HEK293 (cell line): Measurements from ENCODE around the gene VWA3B.

Experiments used
- CTCF ChIA-PET: fragments of 350-600 bp; formaldehyde crosslinking; extraction: SDS; loops from one replicate; lab custom pipeline; 2021; ENCODE audit warnings: antibody characterized with exemption; lab: Yijun Ruan, JAX
- POLR2A ChIA-PET: fragments of 300-600 bp; formaldehyde crosslinking; extraction: SDS; loops from one replicate; lab custom pipeline; 2020; ENCODE audit warnings: antibody characterized with exemption, inconsistent platforms; lab: Yijun Ruan, JAX
- H3K27ac ChIP-seq: fragments of 200-500 bp; sonication (Bioruptor generic); 2 replicates; pipeline ENCODE4 v1.5.1; 2014; ENCODE audit warnings: low read depth, low read length, control low read depth, inconsistent platforms; ENCODE audit errors: extremely low read depth
- H3K36me3 ChIP-seq, 2 experiments: fragments of 200-500 bp in 1 of 2; sonication (Bioruptor generic) in 1 of 2; 1 replicate in 1 of 2; 2 replicates in 1 of 2; pipeline ENCODE4 v1.5.1; 2014 to 2017; ENCODE audit warnings: inconsistent platforms in 2 of 2, low read length in 2 of 2; ENCODE audit not compliant: control insufficient read depth in 2 of 2, insufficient read depth in 1 of 2
- H3K4me1 ChIP-seq: fragments of 200-500 bp; sonication (Bioruptor generic); 2 replicates; pipeline ENCODE4 v1.5.1; 2014; ENCODE audit warnings: mild to moderate bottlenecking, low read length, inconsistent platforms; ENCODE audit not compliant: control insufficient read depth, insufficient read depth
- H3K4me3 ChIP-seq: 2 replicates; pipeline ENCODE4 v1.5.1; 2011; ENCODE audit warnings: low read depth, mild to moderate bottlenecking, control low read depth, low read length, moderate library complexity
- H3K9me3 ChIP-seq: fragments of 200-500 bp; sonication (Bioruptor generic); 2 replicates; pipeline ENCODE4 v1.5.1; 2014; ENCODE audit warnings: low read depth, low read length, inconsistent platforms; ENCODE audit not compliant: control insufficient read depth, insufficient read depth
- GLI2 ChIP-seq: fragments of 450-650 bp; formaldehyde crosslinking; IDR thresholded peaks from 2 replicates; pipeline ENCODE4; 2017; ENCODE audit warnings: missing biosample characterization, missing genetic modification characterization, low read depth, borderline replicate concordance
- HOXA7 ChIP-seq: sonication (generic); formaldehyde crosslinking; IDR thresholded peaks from 2 replicates; pipeline ENCODE4 v1.8.1; 2022; ENCODE audit warnings: missing genetic modification reagents, borderline replicate concordance
- KLF8 ChIP-seq: fragments of 450-650 bp; formaldehyde crosslinking; IDR thresholded peaks from 2 replicates; pipeline ENCODE4 v1.5.1; 2016; ENCODE audit warnings: missing biosample characterization, missing genetic modification characterization
- OVOL3 ChIP-seq: fragments of 450-650 bp; formaldehyde crosslinking; IDR thresholded peaks from 2 replicates; pipeline ENCODE4 v1.5.1; 2016; ENCODE audit warnings: missing biosample characterization, missing genetic modification characterization
- RBAK ChIP-seq: fragments of 450-650 bp; formaldehyde crosslinking; IDR thresholded peaks from 2 replicates; pipeline ENCODE4 v1.5.1; 2016; ENCODE audit warnings: missing biosample characterization, missing genetic modification characterization
- SALL2 ChIP-seq: fragments of 450-650 bp; formaldehyde crosslinking; IDR thresholded peaks from 2 replicates; pipeline ENCODE4 v1.5.0; 2017; ENCODE audit warnings: missing biosample characterization, mild to moderate bottlenecking, missing genetic modification characterization, borderline replicate concordance
- SETDB1 ChIP-seq: IDR thresholded peaks from one replicate; pipeline ENCODE4 v1.6.1; 2017; ENCODE audit warnings: mild to moderate bottlenecking, low read length, moderate library complexity, mixed read lengths; ENCODE audit not compliant: insufficient read length
- SP2 ChIP-seq: fragments of 450-650 bp; formaldehyde crosslinking; IDR thresholded peaks from 2 replicates; pipeline ENCODE4 v1.5.1; 2016; ENCODE audit warnings: missing biosample characterization, missing genetic modification characterization
- YY1 ChIP-seq: fragments of 450-650 bp; formaldehyde crosslinking; IDR thresholded peaks from 2 replicates; pipeline ENCODE4 v1.5.1; 2018; ENCODE audit warnings: missing biosample characterization, missing genetic modification characterization
- YY2 ChIP-seq: fragments of 450-650 bp; formaldehyde crosslinking; IDR thresholded peaks from 2 replicates; pipeline ENCODE4 v1.5.1; 2016; ENCODE audit warnings: missing biosample characterization, missing genetic modification characterization
- ZBTB21 ChIP-seq: fragments of 450-650 bp; formaldehyde crosslinking; IDR thresholded peaks from 2 replicates; pipeline ENCODE4 v1.5.1; 2017; ENCODE audit warnings: missing biosample characterization, missing genetic modification characterization
- ZBTB7A ChIP-seq: fragments of 450-650 bp; formaldehyde crosslinking; IDR thresholded peaks from 2 replicates; pipeline ENCODE4 v1.5.1; 2016; ENCODE audit warnings: low read depth, missing biosample characterization, missing genetic modification characterization
- ZNF114 ChIP-seq: fragments of 450-650 bp; formaldehyde crosslinking; IDR thresholded peaks from 2 replicates; pipeline ENCODE4 v1.5.0; 2017; ENCODE audit warnings: missing biosample characterization, missing genetic modification characterization
- ZNF174 ChIP-seq: fragments of 450-650 bp; formaldehyde crosslinking; IDR thresholded peaks from 2 replicates; pipeline ENCODE4 v1.5.0; 2017; ENCODE audit warnings: missing biosample characterization, mild to moderate bottlenecking, missing genetic modification characterization
- ZNF19 ChIP-seq: fragments of 450-650 bp; formaldehyde crosslinking; IDR thresholded peaks from 2 replicates; pipeline ENCODE4; 2016; ENCODE audit warnings: missing biosample characterization, missing genetic modification characterization, low read depth
- ZNF391 ChIP-seq: fragments of 450-650 bp; formaldehyde crosslinking; IDR thresholded peaks from 2 replicates; pipeline ENCODE4 v1.5.1; 2016; ENCODE audit warnings: low read depth, missing biosample characterization, missing genetic modification characterization, borderline replicate concordance
- ZNF544 ChIP-seq: fragments of 450-650 bp; formaldehyde crosslinking; IDR thresholded peaks from 2 replicates; pipeline ENCODE4 v1.5.0; 2017; ENCODE audit warnings: missing biosample characterization, missing genetic modification characterization
- ZNF561 ChIP-seq: fragments of 450-650 bp; IDR thresholded peaks from 2 replicates; pipeline ENCODE4 v1.5.1; 2018; ENCODE audit warnings: missing biosample characterization, missing genetic modification characterization, borderline replicate concordance
- ZNF585B ChIP-seq: fragments of 450-650 bp; formaldehyde crosslinking; IDR thresholded peaks from 2 replicates; pipeline ENCODE4 v1.5.1; 2016; ENCODE audit warnings: missing biosample characterization, missing genetic modification characterization
- ZNF621 ChIP-seq: fragments of 450-650 bp; formaldehyde crosslinking; IDR thresholded peaks from 2 replicates; pipeline ENCODE4 v1.5.1; 2017; ENCODE audit warnings: missing biosample characterization, missing genetic modification characterization
- ZNF654 ChIP-seq: fragments of 450-650 bp; formaldehyde crosslinking; IDR thresholded peaks from 2 replicates; pipeline ENCODE4 v1.5.1; 2016; ENCODE audit warnings: low read depth, missing biosample characterization, missing genetic modification characterization
- ZNF660 ChIP-seq: fragments of 450-650 bp; IDR thresholded peaks from 2 replicates; pipeline ENCODE4 v1.5.1; 2018; ENCODE audit warnings: missing biosample characterization, mild to moderate bottlenecking, missing genetic modification characterization
- ZSCAN16 ChIP-seq: fragments of 450-650 bp; formaldehyde crosslinking; IDR thresholded peaks from 2 replicates; pipeline ENCODE4 v1.5.1; 2016; ENCODE audit warnings: missing biosample characterization, missing genetic modification characterization
- TF ChIP-seq, protein P1 (sequence below): fragments of 450-650 bp; formaldehyde crosslinking; IDR thresholded peaks from 2 replicates; pipeline ENCODE4 v1.5.1; 2016; ENCODE audit warnings: missing biosample characterization, missing genetic modification characterization

The VWA3B gene

DNA sequence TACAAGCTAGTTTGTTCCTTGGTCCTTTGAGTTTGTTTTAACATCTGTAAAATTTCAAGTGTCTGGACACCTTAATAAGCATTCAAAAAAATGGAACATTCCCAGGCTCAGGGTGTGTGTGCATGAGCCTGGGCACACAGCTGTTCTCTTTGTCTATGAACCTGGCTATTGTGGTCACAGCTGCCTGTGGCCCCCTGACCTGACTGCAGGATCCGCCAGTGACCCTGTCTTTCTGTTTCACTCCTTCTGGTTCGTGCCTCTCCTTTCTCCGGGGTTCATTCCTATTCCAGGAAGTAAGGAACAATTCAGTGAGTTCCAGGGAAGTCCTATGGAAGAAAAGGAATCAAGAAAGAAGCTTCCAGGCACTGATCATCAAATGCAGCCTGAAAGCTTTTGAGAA lies 35.6 kb downstream of the VWA3B start:
- POLR2A ChIA-PET, result no interaction called here
- no peak overlapping the region for H3K27ac ChIP-seq
- CTCF ChIA-PET, result no interaction called here

GRCh38 chr2:98123286-98123685 lies 36.3 kb downstream of the VWA3B start:
- H3K4me1 ChIP-seq, result no peaks in the 10 kb centered on the region
- H3K4me3 ChIP-seq, result no peak overlapping the region
- CTCF ChIA-PET, result no interaction called here
- no peak overlapping the region for H3K27ac ChIP-seq
- POLR2A ChIA-PET, result no interaction called here
- no peaks in the 10 kb centered on the region for H3K36me3 ChIP-seq
- no peak for TF ChIP-seq ZSCAN16
- no peak for TF ChIP-seq ZBTB7A (tag by site-specific recombination)
- no peak for TF ChIP-seq ZBTB21 (tag by site-specific recombination)
- TF ChIP-seq ZNF391, result no peak
- TF ChIP-seq ZNF621, result no peak
- no peak for TF ChIP-seq ZNF660 (tag by site-specific recombination)
- TF ChIP-seq ZNF585B (tag by site-specific recombination), result no peak
- no peak for TF ChIP-seq SALL2 (tag by site-specific recombination)
- no peak for TF ChIP-seq ZNF174 (tag by site-specific recombination)
- no peak for TF ChIP-seq HOXA7 (CRISPR knock-in tag)
- no peak for TF ChIP-seq YY2
- no peak for TF ChIP-seq GLI2 (tag by site-specific recombination)
- TF ChIP-seq ZNF114 (tag by site-specific recombination), result no peak
- TF ChIP-seq, protein P1, sequence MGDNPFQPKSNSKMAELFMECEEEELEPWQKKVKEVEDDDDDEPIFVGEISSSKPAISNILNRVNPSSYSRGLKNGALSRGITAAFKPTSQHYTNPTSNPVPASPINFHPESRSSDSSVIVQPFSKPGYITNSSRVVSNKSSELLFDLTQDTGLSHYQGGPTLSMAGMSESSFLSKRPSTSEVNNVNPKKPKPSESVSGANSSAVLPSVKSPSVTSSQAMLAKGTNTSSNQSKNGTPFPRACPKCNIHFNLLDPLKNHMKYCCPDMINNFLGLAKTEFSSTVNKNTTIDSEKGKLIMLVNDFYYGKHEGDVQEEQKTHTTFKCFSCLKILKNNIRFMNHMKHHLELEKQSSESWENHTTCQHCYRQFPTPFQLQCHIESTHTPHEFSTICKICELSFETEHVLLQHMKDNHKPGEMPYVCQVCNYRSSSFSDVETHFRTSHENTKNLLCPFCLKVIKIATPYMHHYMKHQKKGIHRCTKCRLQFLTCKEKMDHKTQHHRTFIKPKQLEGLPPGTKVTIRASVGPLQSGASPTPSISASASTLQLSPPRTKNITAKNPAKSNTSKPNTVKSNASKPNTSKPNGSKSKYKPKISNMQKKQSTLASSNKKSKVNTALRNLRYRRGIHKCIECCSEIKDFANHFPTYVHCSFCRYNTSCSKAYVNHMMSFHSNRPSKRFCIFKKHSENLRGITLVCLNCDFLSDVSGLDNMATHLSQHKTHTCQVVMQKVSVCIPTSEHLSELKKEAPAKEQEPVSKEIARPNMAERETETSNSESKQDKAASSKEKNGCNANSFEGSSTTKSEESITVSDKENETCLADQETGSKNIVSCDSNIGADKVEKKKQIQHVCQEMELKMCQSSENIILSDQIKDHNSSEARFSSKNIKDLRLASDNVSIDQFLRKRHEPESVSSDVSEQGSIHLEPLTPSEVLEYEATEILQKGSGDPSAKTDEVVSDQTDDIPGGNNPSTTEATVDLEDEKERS (tag by site-specific recombination), result no peak
- no peaks in the 10 kb centered on the region for H3K9me3 ChIP-seq

More for the DNA sequence above, 35.6 kb downstream of the VWA3B start:
- Histone ChIP-seq H3K4me1 (no peaks in the 10 kb centered on the region), H3K9me3 (no peaks in the 10 kb centered on the region), H3K36me3 (no peaks in the 10 kb centered on the region)
- TF ChIP-seq RBAK (tag by site-specific recombination) (no peak), ZNF561 (no peak), OVOL3 (tag by site-specific recombination) (no peak), HOXA7 (CRISPR knock-in tag) (no peak), ZNF544 (no peak), YY2 (no peak), ZNF19 (no peak), ZNF654 (tag by site-specific recombination) (no peak)
- TF ChIP-seq, all 188 proteins: peak for 0
- H3K4me3 ChIP-seq, result no peak overlapping the region

DNA sequence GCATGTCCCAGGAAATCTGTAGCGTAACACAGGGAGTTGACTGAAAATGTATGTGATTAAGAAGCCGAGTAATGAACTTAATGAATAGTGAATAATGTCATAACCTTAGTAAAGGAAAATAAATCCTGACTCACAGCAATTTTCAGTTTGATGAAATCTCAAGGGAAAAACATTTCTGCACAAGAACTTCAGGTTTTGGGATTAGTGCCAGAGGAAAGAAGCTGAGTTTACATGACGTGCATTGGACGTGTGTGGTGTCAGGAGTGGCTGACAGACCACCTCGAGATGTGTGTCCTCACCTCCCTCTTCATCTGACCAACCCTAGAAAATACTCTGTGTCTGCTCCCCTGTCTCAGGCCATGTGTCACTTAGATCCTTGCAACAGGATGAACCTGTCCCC lies 39.1 kb downstream of the VWA3B start:
- Histone ChIP-seq H3K4me1 (no peaks in the 10 kb centered on the region), H3K36me3 (no peaks in the 10 kb centered on the region), H3K4me3 (no peak overlapping the region), H3K9me3 (no peaks in the 10 kb centered on the region), H3K27ac (no peak overlapping the region)
- ChIA-PET POLR2A (no interaction called here), CTCF (no interaction called here)
- TF ChIP-seq SETDB1 (no peak), YY1 (no peak), KLF8 (tag by site-specific recombination) (no peak), SP2 (no peak)
